ENCODE measurements around the gene AXIN2.

Gene AXIN2

GRCh38 chr17:65547253-65547670 lies 14.2 kb downstream of the AXIN2 start:
- DNase-seq (ENCODE audit: low spot score), result no peak
- H3K27ac ChIP-seq, result no peak overlapping the region
- no peak for TF ChIP-seq CTCF (IDR thresholded peaks at IDR 0.05)
- no peak overlapping the region for H3K4me3 ChIP-seq

DNA sequence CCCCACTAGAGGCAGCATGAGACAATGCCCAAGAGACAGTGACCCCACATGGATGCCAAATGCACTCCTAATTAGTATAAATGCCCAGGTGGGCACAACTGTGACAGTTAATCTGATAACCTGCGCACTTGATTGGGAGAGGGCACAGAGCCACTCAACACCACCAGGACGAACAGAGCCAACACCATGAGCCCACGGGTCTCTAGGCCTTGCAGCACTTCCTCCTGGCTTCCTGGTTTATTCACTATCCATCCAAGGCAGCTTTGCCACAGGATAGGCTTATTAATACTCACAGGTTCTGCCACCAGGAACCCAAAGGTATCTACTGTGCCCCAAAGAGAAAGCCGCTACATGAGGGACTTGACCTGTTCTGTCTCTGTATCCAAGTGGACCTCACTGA lies 14.9 kb downstream of the AXIN2 start:
- Histone ChIP-seq H3K4me3 (no peak overlapping the region), H3K27ac (no peak overlapping the region)
- TF ChIP-seq CTCF (IDR thresholded peaks at IDR 0.05), result no peak
- no peak for DNase-seq (ENCODE audit: low spot score)

DNA sequence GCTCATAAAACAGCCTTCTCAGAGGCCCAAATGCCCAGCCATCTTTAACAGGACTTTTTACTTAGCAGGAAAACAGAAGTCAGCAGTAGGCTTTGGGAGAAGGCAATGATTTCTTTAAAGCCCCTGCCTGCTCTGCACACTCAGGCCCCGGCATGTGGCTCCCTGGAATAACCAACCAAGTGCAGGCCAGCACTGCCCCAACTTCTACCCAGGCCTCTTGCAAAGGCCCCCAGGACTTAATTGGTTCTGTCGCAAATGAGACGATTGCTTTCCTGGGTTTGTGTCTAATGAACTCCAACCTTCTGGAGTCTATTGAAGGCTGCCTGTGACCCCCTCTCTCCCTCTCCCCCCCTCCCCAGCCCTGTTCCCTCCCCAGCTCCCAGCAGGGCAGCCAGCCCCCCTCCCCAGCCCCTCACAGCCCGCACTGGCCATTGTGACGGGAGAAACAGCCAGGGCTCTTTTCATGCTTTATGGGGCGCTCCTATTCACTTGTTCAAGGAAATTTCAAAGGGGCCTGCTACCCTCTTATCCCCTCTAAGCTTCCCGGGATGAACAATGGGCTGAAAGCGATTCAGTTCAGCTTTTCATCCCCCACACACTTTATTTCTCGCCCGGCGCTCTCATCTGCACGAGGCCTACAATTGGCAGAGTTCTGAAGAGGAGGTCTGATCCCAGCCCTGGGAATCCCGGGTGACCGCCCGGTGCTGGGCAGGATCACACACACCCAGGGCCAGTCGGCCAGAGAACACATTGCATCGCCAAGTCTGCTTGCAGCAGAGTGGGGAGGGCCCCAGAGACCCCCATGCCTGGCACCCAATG lies 15.5 kb downstream of the AXIN2 start:
- no peak for DNase-seq (ENCODE audit: low spot score)
- no peak overlapping the region for H3K4me3 ChIP-seq

GRCh38 chr17:65544672-65545071 lies 16.8 kb downstream of the AXIN2 start:
- Histone ChIP-seq H3K4me3 (no peak overlapping the region), H3K27ac (no peak overlapping the region)
- TF ChIP-seq CTCF (IDR thresholded peaks at IDR 0.05), result no peak
- DNase-seq (ENCODE audit: low spot score), result no peak

More for the DNA sequence above, 15.5 kb downstream of the AXIN2 start:
- TF ChIP-seq CTCF (IDR thresholded peaks at IDR 0.05), result no peak
- no peak overlapping the region for H3K27ac ChIP-seq

- TF ChIP-seq CTCF (IDR thresholded peaks at IDR 0.05), result no peak
- Histone ChIP-seq H3K4me3 (no peak overlapping the region), H3K27ac (no peak overlapping the region)
- DNase-seq (ENCODE audit: low spot score), result no peak
Observed at GRCh38 chr17:65542610-65543009, 18.8 kb downstream of the AXIN2 start.

DNA sequence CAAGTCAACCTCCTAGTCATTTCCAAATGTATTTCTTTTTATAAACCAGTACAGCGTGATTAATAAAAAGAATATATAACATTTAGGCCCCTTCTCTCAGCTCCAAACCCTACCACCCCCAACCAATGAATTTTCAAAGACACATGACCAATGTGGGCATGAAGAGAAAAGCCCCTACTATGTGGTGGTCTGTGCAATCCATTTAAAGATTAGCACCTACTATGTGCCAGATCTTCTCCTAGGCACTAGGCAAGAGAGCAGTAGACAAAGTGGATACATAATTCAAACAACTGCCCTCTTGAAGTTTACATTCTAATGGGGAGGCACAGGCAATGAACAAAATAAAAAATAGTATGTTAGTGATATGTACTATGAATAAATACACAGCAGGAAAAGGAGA lies 19.4 kb downstream of the AXIN2 start:
- DNase-seq (ENCODE audit: low spot score), result no peak
- Histone ChIP-seq H3K4me3 (no peak overlapping the region), H3K27ac (no peak overlapping the region)
- TF ChIP-seq CTCF (IDR thresholded peaks at IDR 0.05), result no peak

- H3K4me3 ChIP-seq, result no peak overlapping the region
- no peak for TF ChIP-seq CTCF (IDR thresholded peaks at IDR 0.05)
- no peak for DNase-seq (ENCODE audit: low spot score)
- no peak overlapping the region for H3K27ac ChIP-seq
Observed at GRCh38 chr17:65541453-65541852, 20.0 kb downstream of the AXIN2 start.
